Measurements from ENCODE around the gene CELSR1. TPM values are rescaled to one million over a fixed set of nuclear protein-coding genes. Genes with fewer than 3 reads are reported as not detected.

The CELSR1 gene
- total and polyA plus RNA-seq, 8 donors: 24.6 to 59.8 (median 33.3) TPM

DNA sequence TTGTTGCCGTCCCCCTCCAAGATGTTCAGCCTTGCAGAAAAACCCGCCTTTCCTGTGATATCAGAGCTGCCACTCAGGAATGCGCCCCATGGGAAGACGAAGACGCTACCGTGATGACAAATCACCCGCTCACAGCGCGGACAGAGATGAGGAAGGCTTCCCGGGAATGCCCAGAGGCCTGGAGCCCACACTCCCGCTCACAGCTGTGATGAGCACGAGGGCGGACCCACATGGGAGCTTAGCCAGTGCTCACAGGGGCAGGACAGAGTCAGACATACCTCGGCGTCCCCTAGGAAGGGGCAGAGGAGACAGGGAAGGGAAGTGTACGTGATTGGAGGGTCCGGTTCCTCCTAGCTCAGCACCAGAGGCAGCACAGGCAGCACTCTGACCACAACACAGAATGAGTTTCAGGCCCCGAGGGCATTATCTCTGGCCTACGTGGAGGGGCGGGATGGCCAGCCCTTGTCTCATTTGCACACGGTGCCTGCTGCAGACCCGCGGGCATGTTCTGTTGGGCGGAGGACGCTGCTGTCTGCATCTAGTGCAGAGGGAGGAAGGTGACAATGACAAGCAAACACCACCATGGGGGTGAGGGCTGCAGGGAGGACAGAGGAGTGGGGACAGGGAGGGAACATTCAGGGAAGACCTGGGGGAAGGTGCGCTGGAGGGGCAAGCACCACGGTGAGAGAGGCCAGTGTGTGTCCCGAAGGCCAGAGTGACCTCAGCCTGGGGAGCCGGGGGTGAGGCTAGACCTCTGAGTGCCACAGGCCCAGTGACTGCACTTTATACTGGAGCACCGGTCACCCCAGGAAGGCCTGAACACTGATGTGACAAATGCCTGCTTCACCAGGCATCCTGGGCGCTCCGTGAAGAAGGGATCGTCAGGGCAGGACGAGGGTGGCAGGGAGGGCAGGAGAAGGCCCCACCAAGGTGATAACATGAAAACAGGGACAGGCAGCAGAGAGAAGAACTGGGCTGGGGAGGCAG, 79.6 kb downstream of the CELSR1 start:
- no peak for TF ChIP-seq CTCF (IDR thresholded peaks at IDR 0.05)
- intact Hi-C loops (cut with DNase I): no loop called here
- Histone ChIP-seq H3K4me1 (peaks cover 2 to 3% of the 10 kb centered on the region in 2 donors), H3K9me3 (no peaks in the 10 kb centered on the region), H3K4me3 (no peak overlapping the region), H3K27me3 (peaks cover 0 to 35% of the 10 kb centered on the region in 2 donors), H3K27ac (no peak overlapping the region), H3K36me3 (no peaks in the 10 kb centered on the region)
- DNase-seq (peak in 1 of 4 donors; percentile 63), ATAC-seq (no peak)

GRCh38 chr22:46456818-46457163, 80.6 kb downstream of the CELSR1 start:
- no peak overlapping the region for H3K27ac ChIP-seq
- no peaks in the 10 kb centered on the region for H3K36me3 ChIP-seq
- peaks cover 3 to 6% of the 10 kb centered on the region in 2 donors for H3K4me1 ChIP-seq
- no peak for TF ChIP-seq CTCF (IDR thresholded peaks at IDR 0.05)
- intact Hi-C loops (cut with DNase I): no loop called here
- DNase-seq: peak in 1 of 4 donors; percentile 33
- no peak for ATAC-seq
- H3K27me3 ChIP-seq: peaks cover 0 to 44% of the 10 kb centered on the region in 2 donors
- H3K4me3 ChIP-seq: no peak overlapping the region
- no peaks in the 10 kb centered on the region for H3K9me3 ChIP-seq

DNA sequence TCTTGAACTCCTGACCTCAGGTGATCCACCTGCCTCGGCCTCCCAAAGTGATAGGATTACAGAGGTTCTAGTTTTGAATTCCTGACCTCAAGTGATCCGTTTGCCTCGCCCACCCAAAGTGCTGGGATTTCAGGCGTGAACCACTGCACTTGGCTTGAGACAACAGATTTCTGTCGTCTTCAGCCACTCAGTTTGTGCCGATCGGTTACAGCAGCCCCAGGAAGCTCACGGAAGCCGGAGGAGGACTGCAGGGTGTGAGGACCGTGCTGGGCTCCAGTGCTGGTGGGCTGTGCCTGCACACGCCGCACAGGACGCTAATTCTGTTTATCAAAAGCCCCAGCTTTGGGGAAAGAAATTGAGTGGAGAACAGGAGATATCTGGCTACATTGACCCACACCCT, 82.0 kb downstream of the CELSR1 start:
- H3K4me3 ChIP-seq: no peak overlapping the region
- intact Hi-C loops (cut with DNase I): no loop called here
- no peaks in the 10 kb centered on the region for H3K9me3 ChIP-seq
- no peaks in the 10 kb centered on the region for H3K36me3 ChIP-seq
- H3K27me3 ChIP-seq: peaks cover 0 to 51% of the 10 kb centered on the region in 2 donors
- H3K4me1 ChIP-seq: peaks cover 6 to 9% of the 10 kb centered on the region in 2 donors
- DNase-seq (peak in 1 of 4 donors; percentile 37), ATAC-seq (no peak)
- TF ChIP-seq CTCF (IDR thresholded peaks at IDR 0.05): no peak
- no peak overlapping the region for H3K27ac ChIP-seq

GRCh38 chr22:46454504-46455269, 82.7 kb downstream of the CELSR1 start:
- Histone ChIP-seq H3K9me3 (no peaks in the 10 kb centered on the region), H3K27ac (no peak overlapping the region), H3K4me1 (peaks cover 6 to 9% of the 10 kb centered on the region in 2 donors), H3K27me3 (peaks cover 0 to 51% of the 10 kb centered on the region in 2 donors), H3K36me3 (no peaks in the 10 kb centered on the region), H3K4me3 (no peak overlapping the region)
- DNase-seq: peak in 1 of 4 donors; percentile 66
- intact Hi-C loops (cut with DNase I): no loop called here
- no peak for ATAC-seq
- TF ChIP-seq CTCF (IDR thresholded peaks at IDR 0.05): no peak

Data from left lung (tissue), 10 donors.